Body of pancreas (tissue), 4 donors: ENCODE data around the gene TAF1C. TPM values are rescaled to one million over a fixed set of nuclear protein-coding genes. Genes with fewer than 3 reads are reported as not detected.

Experiments
- ATAC-seq: fragments of 150-250 bp; one replicate; pipeline ENCODE4 v1.9.1; 2016
- DNase-seq, 4 donors: peaks; one replicate each; pipeline ENCODE4 v3.0.0-alpha.2; 2019
- H3K27ac ChIP-seq, 4 donors: fragments of 200-600 bp; sonication (generic); 1 replicate in 3 of 4; 2 replicates in 1 of 4; pipeline versions ENCODE4 v1.5.1 to v1.6.1; 2016 to 2019; ENCODE audit warnings: mild to moderate bottlenecking in 1 of 4, mixed read lengths in 1 of 4, moderate library complexity in 1 of 4
- H3K27me3 ChIP-seq, 2 donors: fragments of 200-600 bp; sonication (generic); one replicate each; pipeline ENCODE4 v1.6.0; 2016; ENCODE audit warnings: mild to moderate bottlenecking in 1 of 2
- H3K36me3 ChIP-seq, 2 donors: fragments of 200-600 bp; sonication (generic); replicated peaks in 1 of 2; 2 replicates each; pipeline ENCODE4 v1.5.1; 2016; ENCODE audit warnings: low read depth in 2 of 2; ENCODE audit not compliant: insufficient read depth in 1 of 2
- H3K4me1 ChIP-seq: fragments of 200-600 bp; sonication (generic); one replicate; pipeline ENCODE4 v1.6.0; 2016
- H3K4me3 ChIP-seq, 2 donors: fragments of 200-600 bp; sonication (generic); 1 replicate in 1 of 2; 2 replicates in 1 of 2; pipeline ENCODE4 v1.5.1; 2016 to 2019
- H3K9me3 ChIP-seq, 3 donors: fragments of 200-600 bp; sonication (generic); 1 replicate in 2 of 3; 2 replicates in 1 of 3; pipeline ENCODE4 v1.5.1; 2016
- POLR2A ChIP-seq, 3 donors: fragments of 450-650 bp; IDR thresholded peaks; one replicate each; pipeline ENCODE4 v1.6.1; 2016; ENCODE audit warnings: antibody characterized with exemption in 3 of 3, mild to moderate bottlenecking in 2 of 3
- WGBS, 2 donors: methylation state at CpG; one replicate each; pipeline ENCODE4 v1.1.5; 2017; 5-methylcytosine and 5-hydroxymethylcytosine counted together
- intact Hi-C: fragments of 100-400 bp; cut with DNase I; formaldehyde crosslinking; loops from one replicate; pipeline ENCODE4 v1.15.1; 2023
- total RNA-seq, 2 donors: library from RNA; depleted of rRNA; stranded (reverse); fragments of >200 nt; gene quantifications; one replicate each; pipeline ENCODE4 v1.1.0, GENCODE V29; 2016
- TF ChIP-seq, protein P1 (sequence below), 7 experiments: fragments of 450-650 bp in 4 of 7; fragments of 200-600 bp in 3 of 7; sonication (generic) in 3 of 7; IDR thresholded peaks; one replicate each; pipeline ENCODE4 v1.5.1; 2016 to 2019; ENCODE audit warnings: antibody characterized with exemption in 7 of 7

The TAF1C gene
- total RNA-seq, 2 donors from 2014 or later: 33.5 to 80.8 TPM

DNA sequence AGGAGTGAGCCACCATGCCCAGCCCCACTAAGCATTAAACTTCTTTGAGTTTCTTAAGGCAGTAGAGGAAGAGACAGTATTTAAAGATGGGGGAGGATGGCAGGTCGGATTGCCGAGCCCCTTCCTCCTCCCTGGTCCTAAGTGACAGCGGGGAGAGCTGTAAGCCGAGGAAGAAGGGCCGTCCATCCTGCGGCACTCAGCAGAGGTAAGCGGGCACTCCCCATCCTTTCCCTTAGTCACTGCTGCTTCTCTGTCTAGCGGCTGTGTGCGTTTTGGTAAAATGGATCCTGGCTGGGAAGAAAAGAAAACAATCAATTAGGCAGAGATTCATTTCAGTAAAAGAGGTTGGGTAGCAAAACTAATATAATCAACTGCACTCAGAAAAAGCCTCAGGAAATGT is 27.9 kb downstream of the TAF1C start:
- no peak for ATAC-seq
- Histone ChIP-seq H3K27ac (no peak overlapping the region), H3K4me1 (no peaks in the 10 kb centered on the region), H3K4me3 (no peak overlapping the region), H3K27me3 (no peaks in the 10 kb centered on the region), H3K9me3 (no peaks in the 10 kb centered on the region), H3K36me3 (no peaks in the 10 kb centered on the region)
- 25 to 34% methylated on average over 9 of the region's 9 CpGs for WGBS, 2 donors
- intact Hi-C loops: no loop called here
- no peak for TF ChIP-seq POLR2A (IDR thresholded peaks at IDR 0.05)
- TF ChIP-seq, protein P1, sequence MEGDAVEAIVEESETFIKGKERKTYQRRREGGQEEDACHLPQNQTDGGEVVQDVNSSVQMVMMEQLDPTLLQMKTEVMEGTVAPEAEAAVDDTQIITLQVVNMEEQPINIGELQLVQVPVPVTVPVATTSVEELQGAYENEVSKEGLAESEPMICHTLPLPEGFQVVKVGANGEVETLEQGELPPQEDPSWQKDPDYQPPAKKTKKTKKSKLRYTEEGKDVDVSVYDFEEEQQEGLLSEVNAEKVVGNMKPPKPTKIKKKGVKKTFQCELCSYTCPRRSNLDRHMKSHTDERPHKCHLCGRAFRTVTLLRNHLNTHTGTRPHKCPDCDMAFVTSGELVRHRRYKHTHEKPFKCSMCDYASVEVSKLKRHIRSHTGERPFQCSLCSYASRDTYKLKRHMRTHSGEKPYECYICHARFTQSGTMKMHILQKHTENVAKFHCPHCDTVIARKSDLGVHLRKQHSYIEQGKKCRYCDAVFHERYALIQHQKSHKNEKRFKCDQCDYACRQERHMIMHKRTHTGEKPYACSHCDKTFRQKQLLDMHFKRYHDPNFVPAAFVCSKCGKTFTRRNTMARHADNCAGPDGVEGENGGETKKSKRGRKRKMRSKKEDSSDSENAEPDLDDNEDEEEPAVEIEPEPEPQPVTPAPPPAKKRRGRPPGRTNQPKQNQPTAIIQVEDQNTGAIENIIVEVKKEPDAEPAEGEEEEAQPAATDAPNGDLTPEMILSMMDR (IDR thresholded peaks at IDR 0.05): no peak
- no peak for DNase-seq

DNA sequence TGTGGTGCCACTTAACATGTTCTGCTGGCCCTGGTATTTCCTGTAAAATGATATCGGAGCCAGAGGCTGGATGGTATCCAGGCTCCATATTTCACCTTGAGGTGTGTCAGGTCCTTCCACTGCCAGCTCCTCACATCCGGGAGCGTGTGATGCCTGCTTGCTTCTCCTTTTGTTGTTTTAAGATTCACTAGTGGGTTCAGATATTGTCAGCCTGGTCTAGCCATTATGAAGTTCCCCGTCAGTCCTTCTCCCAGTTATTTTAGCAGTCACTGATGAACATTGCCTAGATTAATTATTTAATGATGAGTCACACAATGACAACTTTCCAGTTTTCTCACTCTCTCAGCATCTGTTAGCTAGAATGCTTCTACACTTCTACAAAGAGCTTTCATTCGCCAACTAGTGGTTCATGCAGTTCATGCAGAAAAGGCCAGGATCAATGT is 30.5 kb downstream of the TAF1C start:
- no peak overlapping the region for H3K4me3 ChIP-seq
- H3K27ac ChIP-seq: no peak overlapping the region
- 69 to 72% methylated on average over 5 of the region's 5 CpGs for WGBS, 2 donors
- TF ChIP-seq, protein P1 (IDR thresholded peaks at IDR 0.05): no peak
- TF ChIP-seq POLR2A (IDR thresholded peaks at IDR 0.05): no peak
- intact Hi-C loops: no loop called here
- DNase-seq: no peak
- no peaks in the 10 kb centered on the region for H3K9me3 ChIP-seq
- H3K27me3 ChIP-seq: no peaks in the 10 kb centered on the region
- no peaks in the 10 kb centered on the region for H3K36me3 ChIP-seq
- ATAC-seq: no peak
- H3K4me1 ChIP-seq: no peaks in the 10 kb centered on the region

DNA sequence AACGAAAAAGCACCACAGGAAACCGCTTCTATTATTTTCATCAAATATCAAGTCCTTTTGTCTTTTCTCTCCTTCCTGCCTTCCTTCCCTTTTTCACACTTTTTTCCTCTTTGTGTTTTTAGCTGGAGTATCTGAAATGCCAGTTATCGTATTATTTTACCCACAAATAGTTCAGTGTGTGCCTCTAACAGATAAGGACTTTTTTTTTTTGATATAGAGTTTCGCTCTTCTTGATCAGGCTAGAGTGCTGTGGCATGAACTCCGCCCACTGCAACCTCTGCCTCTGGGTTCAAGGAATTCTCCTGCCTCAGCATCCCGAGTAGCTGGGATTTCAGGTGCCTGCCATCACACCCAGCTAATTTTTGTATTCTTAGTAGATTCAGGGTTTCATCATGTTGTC is 31.1 kb downstream of the TAF1C start:
- WGBS, 2 donors: 83 to 91% methylated on average over 6 of the region's 6 CpGs
- Histone ChIP-seq H3K36me3 (no peaks in the 10 kb centered on the region), H3K4me1 (no peaks in the 10 kb centered on the region), H3K27ac (no peak overlapping the region), H3K9me3 (no peaks in the 10 kb centered on the region), H3K27me3 (no peaks in the 10 kb centered on the region), H3K4me3 (no peak overlapping the region)
- TF ChIP-seq, protein P1 (IDR thresholded peaks at IDR 0.05): no peak
- no peak for TF ChIP-seq POLR2A (IDR thresholded peaks at IDR 0.05)
- intact Hi-C loops: no loop called here
- ATAC-seq (no peak), DNase-seq (no peak)

DNA sequence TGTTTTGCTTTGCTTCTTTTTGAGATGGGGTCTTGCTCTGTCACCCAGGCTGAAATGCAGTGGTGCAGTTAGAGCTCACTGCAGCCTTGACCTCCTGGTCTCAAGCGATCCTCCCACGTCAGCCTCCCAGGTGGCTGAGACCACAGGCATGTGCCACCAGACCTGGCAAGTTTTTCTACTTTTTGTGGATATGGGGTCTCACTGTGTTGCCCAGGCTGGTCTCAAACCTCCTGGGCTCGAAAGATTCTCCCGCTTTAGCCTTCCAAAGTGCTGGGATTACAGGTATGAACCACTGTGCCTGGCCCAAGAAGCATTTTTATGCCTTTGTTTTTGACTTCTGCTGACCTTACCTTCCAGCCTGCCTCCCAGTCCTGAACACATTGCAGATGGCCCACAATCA is 31.6 kb downstream of the TAF1C start:
- 86% methylated on average over 4 of the region's 4 CpGs for WGBS, 2 donors
- H3K27me3 ChIP-seq: no peaks in the 10 kb centered on the region
- TF ChIP-seq POLR2A (IDR thresholded peaks at IDR 0.05): no peak
- intact Hi-C loops: no loop called here
- no peak for ATAC-seq
- H3K9me3 ChIP-seq: no peaks in the 10 kb centered on the region
- no peak overlapping the region for H3K4me3 ChIP-seq
- no peak overlapping the region for H3K27ac ChIP-seq
- DNase-seq: no peak
- H3K4me1 ChIP-seq: no peaks in the 10 kb centered on the region
- no peaks in the 10 kb centered on the region for H3K36me3 ChIP-seq

DNA sequence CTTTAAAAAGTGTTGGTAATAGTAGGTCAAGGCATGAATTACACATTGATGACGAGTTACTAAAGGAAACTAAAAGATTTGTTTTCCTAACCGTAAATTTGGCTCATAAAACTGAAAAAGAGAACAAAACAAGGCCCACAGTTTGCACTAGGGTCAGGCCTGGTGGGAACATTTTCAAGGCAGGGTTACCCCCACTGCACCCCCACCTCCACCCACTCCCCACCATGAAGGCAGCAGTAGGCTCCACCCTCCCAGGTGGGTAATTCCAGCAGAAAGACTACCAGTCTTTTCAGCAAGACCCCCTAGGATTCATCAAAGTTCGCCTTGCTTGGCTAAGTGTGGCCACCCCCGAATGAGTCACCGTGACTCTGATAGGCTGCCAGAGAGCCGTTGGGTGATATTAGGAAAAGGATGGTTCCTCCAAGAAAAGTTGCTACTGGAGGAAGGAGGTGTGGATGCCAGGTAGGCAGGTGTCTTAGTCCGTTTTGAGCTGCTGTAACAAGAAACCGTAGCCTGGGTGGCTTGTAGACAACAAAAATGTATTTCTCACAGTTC is 33.1 kb downstream of the TAF1C start:
- Histone ChIP-seq H3K27ac (no peak overlapping the region), H3K36me3 (no peaks in the 10 kb centered on the region), H3K27me3 (no peaks in the 10 kb centered on the region), H3K4me3 (no peak overlapping the region), H3K4me1 (no peaks in the 10 kb centered on the region), H3K9me3 (no peaks in the 10 kb centered on the region)
- WGBS, 2 donors: 52 to 57% methylated on average over 8 of the region's 8 CpGs
- intact Hi-C loops: no loop called here
- ATAC-seq (no peak), DNase-seq (no peak)
- TF ChIP-seq, protein P1 (IDR thresholded peaks at IDR 0.05): no peak
- no peak for TF ChIP-seq POLR2A (IDR thresholded peaks at IDR 0.05)
